Measurements from ENCODE around the gene SDF2.

DNA sequence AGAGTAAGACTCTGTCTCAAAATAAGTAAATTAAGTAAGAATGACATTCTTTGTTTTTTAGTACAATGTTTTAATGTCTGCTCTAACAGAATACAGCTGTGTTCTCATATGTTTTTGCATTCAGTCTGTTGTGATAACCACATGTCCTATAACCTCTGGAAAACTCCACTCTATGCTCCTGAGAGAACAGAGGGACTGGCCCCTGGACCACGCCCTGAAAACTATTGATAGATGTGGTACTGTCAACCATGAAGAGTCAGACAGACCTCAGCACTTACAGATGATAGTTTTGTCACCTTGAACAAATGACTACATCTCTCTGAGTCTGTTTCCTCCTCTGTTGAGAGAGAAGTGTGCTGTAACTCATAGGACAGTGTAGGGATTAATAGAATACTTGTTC is 8.2 kb upstream of the SDF2 start:
- TF ChIP-seq MYC (IDR thresholded peaks at IDR 0.05; ENCODE audit: insufficient read depth, insufficient read length, insufficient replicate concordance, low read length, severe bottlenecking) (no peak), MTA2 (IDR thresholded peaks at IDR 0.05; ENCODE audit: low read depth) (no peak), GABPA (IDR thresholded peaks at IDR 0.05; ENCODE audit: low read depth) (no peak), CBX5 (IDR thresholded peaks at IDR 0.05; ENCODE audit: low read depth) (no peak)
- TF ChIP-seq, protein P1, sequence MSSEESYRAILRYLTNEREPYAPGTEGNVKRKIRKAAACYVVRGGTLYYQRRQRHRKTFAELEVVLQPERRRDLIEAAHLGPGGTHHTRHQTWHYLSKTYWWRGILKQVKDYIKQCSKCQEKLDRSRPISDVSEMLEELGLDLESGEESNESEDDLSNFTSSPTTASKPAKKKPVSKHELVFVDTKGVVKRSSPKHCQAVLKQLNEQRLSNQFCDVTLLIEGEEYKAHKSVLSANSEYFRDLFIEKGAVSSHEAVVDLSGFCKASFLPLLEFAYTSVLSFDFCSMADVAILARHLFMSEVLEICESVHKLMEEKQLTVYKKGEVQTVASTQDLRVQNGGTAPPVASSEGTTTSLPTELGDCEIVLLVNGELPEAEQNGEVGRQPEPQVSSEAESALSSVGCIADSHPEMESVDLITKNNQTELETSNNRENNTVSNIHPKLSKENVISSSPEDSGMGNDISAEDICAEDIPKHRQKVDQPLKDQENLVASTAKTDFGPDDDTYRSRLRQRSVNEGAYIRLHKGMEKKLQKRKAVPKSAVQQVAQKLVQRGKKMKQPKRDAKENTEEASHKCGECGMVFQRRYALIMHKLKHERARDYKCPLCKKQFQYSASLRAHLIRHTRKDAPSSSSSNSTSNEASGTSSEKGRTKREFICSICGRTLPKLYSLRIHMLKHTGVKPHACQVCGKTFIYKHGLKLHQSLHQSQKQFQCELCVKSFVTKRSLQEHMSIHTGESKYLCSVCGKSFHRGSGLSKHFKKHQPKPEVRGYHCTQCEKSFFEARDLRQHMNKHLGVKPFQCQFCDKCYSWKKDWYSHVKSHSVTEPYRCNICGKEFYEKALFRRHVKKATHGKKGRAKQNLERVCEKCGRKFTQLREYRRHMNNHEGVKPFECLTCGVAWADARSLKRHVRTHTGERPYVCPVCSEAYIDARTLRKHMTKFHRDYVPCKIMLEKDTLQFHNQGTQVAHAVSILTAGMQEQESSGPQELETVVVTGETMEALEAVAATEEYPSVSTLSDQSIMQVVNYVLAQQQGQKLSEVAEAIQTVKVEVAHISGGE (CRISPR knock-in tag; IDR thresholded peaks at IDR 0.05), result no peak
- TF ChIP-seq, protein P2, sequence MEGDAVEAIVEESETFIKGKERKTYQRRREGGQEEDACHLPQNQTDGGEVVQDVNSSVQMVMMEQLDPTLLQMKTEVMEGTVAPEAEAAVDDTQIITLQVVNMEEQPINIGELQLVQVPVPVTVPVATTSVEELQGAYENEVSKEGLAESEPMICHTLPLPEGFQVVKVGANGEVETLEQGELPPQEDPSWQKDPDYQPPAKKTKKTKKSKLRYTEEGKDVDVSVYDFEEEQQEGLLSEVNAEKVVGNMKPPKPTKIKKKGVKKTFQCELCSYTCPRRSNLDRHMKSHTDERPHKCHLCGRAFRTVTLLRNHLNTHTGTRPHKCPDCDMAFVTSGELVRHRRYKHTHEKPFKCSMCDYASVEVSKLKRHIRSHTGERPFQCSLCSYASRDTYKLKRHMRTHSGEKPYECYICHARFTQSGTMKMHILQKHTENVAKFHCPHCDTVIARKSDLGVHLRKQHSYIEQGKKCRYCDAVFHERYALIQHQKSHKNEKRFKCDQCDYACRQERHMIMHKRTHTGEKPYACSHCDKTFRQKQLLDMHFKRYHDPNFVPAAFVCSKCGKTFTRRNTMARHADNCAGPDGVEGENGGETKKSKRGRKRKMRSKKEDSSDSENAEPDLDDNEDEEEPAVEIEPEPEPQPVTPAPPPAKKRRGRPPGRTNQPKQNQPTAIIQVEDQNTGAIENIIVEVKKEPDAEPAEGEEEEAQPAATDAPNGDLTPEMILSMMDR (IDR thresholded peaks at IDR 0.05 in 2 of 3, conservative IDR thresholded peaks at IDR 0.05 in 1 of 3; ENCODE audit: control insufficient read depth in 2 of 3, extremely low read depth in 1 of 3, insufficient read depth in 1 of 3, low read depth in 3 of 3, low read length in 3 of 3), result no peak
- TF ChIP-seq, protein P3, sequence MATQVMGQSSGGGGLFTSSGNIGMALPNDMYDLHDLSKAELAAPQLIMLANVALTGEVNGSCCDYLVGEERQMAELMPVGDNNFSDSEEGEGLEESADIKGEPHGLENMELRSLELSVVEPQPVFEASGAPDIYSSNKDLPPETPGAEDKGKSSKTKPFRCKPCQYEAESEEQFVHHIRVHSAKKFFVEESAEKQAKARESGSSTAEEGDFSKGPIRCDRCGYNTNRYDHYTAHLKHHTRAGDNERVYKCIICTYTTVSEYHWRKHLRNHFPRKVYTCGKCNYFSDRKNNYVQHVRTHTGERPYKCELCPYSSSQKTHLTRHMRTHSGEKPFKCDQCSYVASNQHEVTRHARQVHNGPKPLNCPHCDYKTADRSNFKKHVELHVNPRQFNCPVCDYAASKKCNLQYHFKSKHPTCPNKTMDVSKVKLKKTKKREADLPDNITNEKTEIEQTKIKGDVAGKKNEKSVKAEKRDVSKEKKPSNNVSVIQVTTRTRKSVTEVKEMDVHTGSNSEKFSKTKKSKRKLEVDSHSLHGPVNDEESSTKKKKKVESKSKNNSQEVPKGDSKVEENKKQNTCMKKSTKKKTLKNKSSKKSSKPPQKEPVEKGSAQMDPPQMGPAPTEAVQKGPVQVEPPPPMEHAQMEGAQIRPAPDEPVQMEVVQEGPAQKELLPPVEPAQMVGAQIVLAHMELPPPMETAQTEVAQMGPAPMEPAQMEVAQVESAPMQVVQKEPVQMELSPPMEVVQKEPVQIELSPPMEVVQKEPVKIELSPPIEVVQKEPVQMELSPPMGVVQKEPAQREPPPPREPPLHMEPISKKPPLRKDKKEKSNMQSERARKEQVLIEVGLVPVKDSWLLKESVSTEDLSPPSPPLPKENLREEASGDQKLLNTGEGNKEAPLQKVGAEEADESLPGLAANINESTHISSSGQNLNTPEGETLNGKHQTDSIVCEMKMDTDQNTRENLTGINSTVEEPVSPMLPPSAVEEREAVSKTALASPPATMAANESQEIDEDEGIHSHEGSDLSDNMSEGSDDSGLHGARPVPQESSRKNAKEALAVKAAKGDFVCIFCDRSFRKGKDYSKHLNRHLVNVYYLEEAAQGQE (IDR thresholded peaks at IDR 0.05; ENCODE audit: low read depth, low read length), result no peak
- TF ChIP-seq, protein P4, sequence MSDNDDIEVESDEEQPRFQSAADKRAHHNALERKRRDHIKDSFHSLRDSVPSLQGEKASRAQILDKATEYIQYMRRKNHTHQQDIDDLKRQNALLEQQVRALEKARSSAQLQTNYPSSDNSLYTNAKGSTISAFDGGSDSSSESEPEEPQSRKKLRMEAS (IDR thresholded peaks at IDR 0.05; ENCODE audit: low read depth, low read length), result no peak

All from GM12878 (cell line).